ENCODE measurements around the gene INSRR.
A peak's percentile ranks its signal among the peaks of the same experiment; 100 is the strongest.

The INSRR gene

GRCh38 chr1:156804572-156805243, 54.2 kb downstream of the INSRR start:
- DNase-seq (ENCODE audit: low spot score): no peak

- no peak for DNase-seq (ENCODE audit: low spot score)
Measured at GRCh38 chr1:156804026-156804425, 54.9 kb downstream of the INSRR start.

- DNase-seq (ENCODE audit: low spot score): no peak
Measured at GRCh38 chr1:156803086-156803851, 55.6 kb downstream of the INSRR start.

- no peak for DNase-seq (ENCODE audit: low spot score)
Measured at GRCh38 chr1:156802421-156802935, 56.4 kb downstream of the INSRR start.

GRCh38 chr1:156801409-156802121, 57.4 kb downstream of the INSRR start:
- no peak for DNase-seq (ENCODE audit: low spot score)

- peak; percentile 60 for DNase-seq (ENCODE audit: low spot score)
Measured at GRCh38 chr1:156797212-156797871, 61.6 kb downstream of the INSRR start.

GRCh38 chr1:156796340-156797097, 62.4 kb downstream of the INSRR start:
- DNase-seq (ENCODE audit: low spot score): no peak

- DNase-seq (ENCODE audit: low spot score): no peak
Measured at GRCh38 chr1:156795787-156796186, 63.1 kb downstream of the INSRR start.

- no peak for DNase-seq (ENCODE audit: low spot score)
Measured at GRCh38 chr1:156795374-156795733, 63.6 kb downstream of the INSRR start.

GRCh38 chr1:156794506-156795373, 64.2 kb downstream of the INSRR start:
- DNase-seq (ENCODE audit: low spot score): no peak

All from kidney capillary endothelial cell (primary cell).